BLaER1 treated with 17β-estradiol and CSF1 and Interleukin-3, amounts not matched to agents 10 nM and 100 nM (cell line): ENCODE measurements around the gene TFB2M.

Experiments used
- H3K27ac ChIP-seq, 11 experiments: shearing (Covaris generic); formaldehyde crosslinking; 2 replicates each; pipeline ENCODE4 v1.8.1; 2022
- H3K27me3 ChIP-seq, 11 experiments: shearing (Covaris generic); formaldehyde crosslinking; 2 replicates each; pipeline ENCODE4 v1.8.1; 2022
- H3K36me3 ChIP-seq, 11 experiments: shearing (Covaris generic); formaldehyde crosslinking; 2 replicates each; pipeline ENCODE4 v1.8.1; 2022
- H3K4me1 ChIP-seq, 10 experiments: shearing (Covaris generic); formaldehyde crosslinking; 2 replicates each; pipeline ENCODE4 v1.8.1; 2022
- H3K4me2 ChIP-seq, 11 experiments: shearing (Covaris generic); formaldehyde crosslinking; 2 replicates each; pipeline ENCODE4 v1.8.1; 2022
- H3K4me3 ChIP-seq, 10 experiments: shearing (Covaris generic); formaldehyde crosslinking; 2 replicates each; pipeline ENCODE4 v1.8.1; 2022
- H3K9ac ChIP-seq, 11 experiments: shearing (Covaris generic); formaldehyde crosslinking; 2 replicates each; pipeline ENCODE4 v1.8.1; 2022
- H3K9me3 ChIP-seq, 11 experiments: shearing (Covaris generic); formaldehyde crosslinking; replicated peaks in 1 of 11; 2 replicates each; pipeline ENCODE4 v1.8.1; 2022
- H4K20me1 ChIP-seq, 11 experiments: shearing (Covaris generic); formaldehyde crosslinking; 2 replicates each; pipeline ENCODE4 v1.8.1; 2022
- Cebpa-rat ChIP-seq, 11 experiments: shearing (Covaris generic); IDR thresholded peaks; 2 replicates each; pipeline ENCODE4 v1.8.1; 2022

The TFB2M gene

DNA sequence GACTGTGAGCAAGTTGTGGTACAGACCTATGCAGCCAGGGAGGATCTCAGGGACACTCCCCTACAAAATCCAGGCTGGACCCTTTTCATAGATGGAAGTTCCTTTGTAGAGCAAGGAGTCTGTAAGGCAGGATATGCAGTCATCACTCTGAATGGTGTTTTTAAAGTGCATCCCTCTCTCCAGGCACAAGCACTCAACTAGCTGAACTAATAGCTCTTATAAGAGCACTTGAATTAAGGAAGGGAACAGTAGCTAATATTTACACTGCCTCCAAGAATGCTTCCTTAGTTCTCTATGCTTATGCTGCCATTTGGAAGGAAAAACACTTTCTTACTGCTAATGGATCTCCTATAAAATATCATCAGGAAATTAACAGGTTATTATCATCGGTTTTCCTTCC lies 31.9 kb downstream of the TFB2M start:
- H3K9me3 ChIP-seq, result peaks cover 25 to 41% (median 34%) of the 10 kb centered on the region in 11 experiments
- no peaks in the 10 kb centered on the region for H4K20me1 ChIP-seq
- TF ChIP-seq Cebpa-rat (IDR thresholded peaks at IDR 0.05), result no peak
- H3K9ac ChIP-seq, result no peak overlapping the region
- H3K27me3 ChIP-seq, result no peaks in the 10 kb centered on the region
- H3K4me3 ChIP-seq, result no peak overlapping the region
- H3K4me1 ChIP-seq, result 0 out of 20 replicates have a peak, but pooled peaks cover 0 to 3% (median 0%) of the 10 kb centered on the region in 10 experiments
- no peak overlapping the region for H3K4me2 ChIP-seq
- no peak overlapping the region for H3K27ac ChIP-seq
- peaks cover 0 to 29% (median 9%) of the 10 kb centered on the region in 11 experiments; a peak in 12 of 22 replicates for H3K36me3 ChIP-seq

DNA sequence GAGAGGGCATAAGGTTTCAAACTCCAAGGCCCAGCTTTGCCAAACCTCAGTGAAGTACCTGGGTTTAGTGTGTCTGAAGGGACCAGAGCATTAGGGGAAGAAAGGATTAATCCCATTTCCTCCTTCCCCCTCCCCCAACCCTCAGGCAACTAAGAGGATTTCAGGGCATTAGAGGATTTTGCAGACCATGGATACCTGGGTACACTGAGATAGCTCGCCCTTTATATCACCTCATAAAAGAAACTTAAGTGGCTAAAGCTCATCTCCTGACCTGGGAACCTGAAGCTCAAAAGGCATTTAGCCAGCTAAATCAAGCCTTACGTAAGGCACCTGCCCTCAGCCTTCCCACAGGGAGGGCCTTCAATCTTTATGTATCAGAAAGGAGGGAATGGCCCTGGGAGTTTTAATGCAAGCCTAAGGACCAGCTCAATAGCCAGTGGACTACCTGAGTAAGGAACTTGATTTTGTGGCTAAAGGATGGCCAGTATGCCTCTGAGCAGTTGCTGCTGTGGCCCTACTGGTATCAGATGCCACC lies 32.6 kb downstream of the TFB2M start:
- no peaks in the 10 kb centered on the region for H4K20me1 ChIP-seq
- no peaks in the 10 kb centered on the region for H3K27me3 ChIP-seq
- H3K9me3 ChIP-seq, result peaks cover 29 to 47% (median 40%) of the 10 kb centered on the region in 11 experiments
- 0 out of 20 replicates have a peak, but pooled peaks cover 0 to 3% (median 0%) of the 10 kb centered on the region in 10 experiments for H3K4me1 ChIP-seq
- no peak for TF ChIP-seq Cebpa-rat (IDR thresholded peaks at IDR 0.05)
- no peak overlapping the region for H3K9ac ChIP-seq
- H3K4me3 ChIP-seq, result no peak overlapping the region
- no peak overlapping the region for H3K4me2 ChIP-seq
- peaks cover 0 to 22% (median 4%) of the 10 kb centered on the region in 11 experiments; a peak in 8 of 22 replicates for H3K36me3 ChIP-seq
- no peak overlapping the region for H3K27ac ChIP-seq

DNA sequence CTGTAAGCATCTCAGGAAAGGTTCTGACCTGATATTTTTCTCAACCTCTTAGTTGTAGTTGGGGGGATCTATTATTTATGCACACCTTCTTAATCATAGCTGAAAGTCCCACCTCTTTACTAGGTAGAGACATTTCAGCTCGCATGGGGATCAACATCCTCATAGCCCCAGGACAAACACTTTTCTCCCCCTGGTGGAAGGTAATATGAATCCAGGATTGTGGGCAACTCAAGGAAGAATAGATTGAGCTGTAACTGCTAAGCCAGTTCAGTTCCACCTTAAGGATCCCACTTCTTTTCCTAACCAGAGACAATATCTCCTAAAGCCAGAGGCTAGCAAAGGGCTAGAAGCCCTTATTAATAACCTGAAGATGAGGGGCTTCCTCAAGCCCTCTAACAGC lies 33.5 kb downstream of the TFB2M start:
- Histone ChIP-seq H3K4me1 (peaks cover 4 to 8% (median 5%) of the 10 kb centered on the region in 10 experiments), H3K27me3 (no peaks in the 10 kb centered on the region), H3K9ac (no peak overlapping the region), H3K9me3 (peaks cover 29 to 56% (median 48%) of the 10 kb centered on the region in 11 experiments), H3K36me3 (peaks cover 0 to 13% (median 0%) of the 10 kb centered on the region in 11 experiments; a peak in 4 of 22 replicates), H3K4me3 (no peak overlapping the region), H3K4me2 (no peak overlapping the region), H3K27ac (no peak overlapping the region), H4K20me1 (no peaks in the 10 kb centered on the region)
- no peak for TF ChIP-seq Cebpa-rat (IDR thresholded peaks at IDR 0.05)

DNA sequence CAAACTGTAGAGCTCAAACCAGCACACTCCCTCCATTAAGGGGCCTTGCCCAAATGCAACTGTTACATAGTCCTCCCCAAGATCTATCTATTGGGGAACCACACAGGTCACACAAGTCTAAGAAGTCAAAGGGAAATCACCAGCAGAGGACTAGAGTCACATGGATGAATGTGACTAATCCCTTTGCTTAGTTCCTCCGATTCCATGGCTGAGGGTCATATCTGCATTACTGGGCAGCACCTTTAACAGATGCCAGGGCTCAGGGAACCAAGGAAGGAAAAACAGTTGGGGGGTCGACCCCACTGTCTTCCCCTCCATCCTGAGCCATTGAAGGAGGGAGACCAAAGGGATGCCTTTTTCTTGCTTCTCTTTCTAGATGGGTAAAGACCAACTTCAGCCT lies 35.6 kb downstream of the TFB2M start:
- Histone ChIP-seq H3K36me3 (peaks cover 0 to 13% (median 0%) of the 10 kb centered on the region in 11 experiments; a peak in 4 of 22 replicates), H4K20me1 (no peaks in the 10 kb centered on the region), H3K27ac (no peak overlapping the region), H3K27me3 (no peaks in the 10 kb centered on the region), H3K9ac (no peak overlapping the region), H3K9me3 (peaks cover 37 to 69% (median 61%) of the 10 kb centered on the region in 11 experiments), H3K4me3 (peak overlapping the region in 1 of 10 experiments; percentile 19; a peak in 1 of 20 replicates), H3K4me2 (no peak overlapping the region), H3K4me1 (peaks cover 9 to 16% (median 12%) of the 10 kb centered on the region in 10 experiments)
- TF ChIP-seq Cebpa-rat (IDR thresholded peaks at IDR 0.05), result no peak

DNA sequence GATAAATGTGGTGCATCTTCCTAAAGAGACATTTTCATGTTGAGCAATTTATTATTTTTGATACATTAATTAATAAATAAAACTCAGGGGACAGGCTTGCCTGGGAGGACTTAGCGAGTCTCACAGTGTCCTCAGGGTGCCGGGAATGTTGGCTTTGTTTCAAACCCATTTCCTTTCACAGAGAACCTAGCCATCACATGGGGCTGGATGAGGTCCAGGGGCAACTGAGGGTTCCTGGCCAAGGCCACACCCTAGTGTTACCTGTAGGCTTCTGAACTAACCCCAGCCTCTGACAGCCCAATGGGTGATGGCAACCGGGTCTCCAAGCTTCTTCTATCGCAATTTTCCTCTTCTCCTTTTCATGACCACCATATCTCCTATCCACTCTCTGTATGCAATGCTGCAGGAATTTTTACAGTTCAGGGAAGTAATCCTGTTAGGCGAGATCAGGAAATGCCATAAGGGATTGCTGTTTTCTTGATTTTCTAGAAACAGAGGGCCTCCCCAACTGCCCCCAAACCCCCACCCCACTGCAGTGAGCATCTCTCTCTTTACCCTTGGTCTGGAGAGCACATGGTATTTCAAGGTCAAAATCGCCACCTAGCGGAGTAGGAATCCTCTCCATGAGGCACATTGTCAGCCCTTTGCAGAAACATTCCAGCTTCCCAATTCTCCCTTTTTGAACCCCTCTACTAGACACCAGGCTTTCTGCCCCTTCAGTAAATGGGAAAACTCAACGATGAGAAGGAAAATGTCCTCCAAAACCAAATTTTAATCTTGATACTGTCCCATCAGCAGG lies 36.9 kb downstream of the TFB2M start:
- peak overlapping the region in 1 of 11 experiments; percentile 18; a peak in 1 of 22 replicates for H3K4me2 ChIP-seq
- TF ChIP-seq Cebpa-rat (IDR thresholded peaks at IDR 0.05), result no peak
- no peaks in the 10 kb centered on the region for H4K20me1 ChIP-seq
- peaks cover 0 to 13% (median 0%) of the 10 kb centered on the region in 11 experiments; a peak in 4 of 22 replicates for H3K36me3 ChIP-seq
- H3K27ac ChIP-seq, result no peak overlapping the region
- H3K27me3 ChIP-seq, result no peaks in the 10 kb centered on the region
- peaks cover 41 to 79% (median 65%) of the 10 kb centered on the region in 11 experiments for H3K9me3 ChIP-seq
- H3K4me3 ChIP-seq, result no peak overlapping the region
- H3K9ac ChIP-seq, result no peak overlapping the region
- H3K4me1 ChIP-seq, result peaks cover 9 to 16% (median 12%) of the 10 kb centered on the region in 10 experiments

DNA sequence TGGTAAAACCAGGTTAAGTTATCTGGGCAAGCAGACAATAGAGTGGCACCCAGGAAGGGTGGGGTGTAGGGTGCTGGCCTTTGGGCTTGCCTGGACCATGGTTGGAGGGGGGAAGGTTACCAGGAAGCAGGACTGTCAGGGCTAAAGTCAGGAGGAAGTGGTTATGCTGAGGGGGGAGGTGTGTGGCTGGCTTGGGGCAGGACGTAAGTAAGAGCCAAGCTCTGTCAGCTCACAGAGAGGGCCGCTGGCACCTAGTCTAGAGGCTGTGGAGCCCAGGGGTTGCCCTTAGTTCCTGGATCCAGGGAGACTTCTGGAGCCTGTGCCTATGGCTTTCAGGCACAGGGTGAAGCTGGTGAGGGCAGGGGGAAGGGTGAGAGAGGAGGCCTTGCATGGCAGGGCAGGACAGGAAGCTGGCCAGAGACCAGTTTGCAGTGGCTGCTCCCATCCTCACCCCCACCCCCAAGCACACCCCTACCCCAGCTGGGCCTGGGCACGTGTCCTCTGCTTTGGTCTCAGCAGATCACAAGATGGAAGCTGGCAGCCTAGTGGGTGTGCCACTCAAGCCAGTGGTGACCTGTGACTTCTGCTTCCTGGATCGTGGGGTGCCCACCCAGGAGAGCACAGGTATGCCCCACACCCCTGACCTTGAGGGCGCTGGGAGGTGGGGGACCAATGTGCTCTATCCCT lies 38.5 kb downstream of the TFB2M start:
- peak overlapping the region in 1 of 10 experiments; percentile 31; a peak in 1 of 20 replicates for H3K4me3 ChIP-seq
- H3K4me2 ChIP-seq, result peak overlapping the region; percentile 37 to 70 (median 57); a peak in 21 of 22 replicates

DNA sequence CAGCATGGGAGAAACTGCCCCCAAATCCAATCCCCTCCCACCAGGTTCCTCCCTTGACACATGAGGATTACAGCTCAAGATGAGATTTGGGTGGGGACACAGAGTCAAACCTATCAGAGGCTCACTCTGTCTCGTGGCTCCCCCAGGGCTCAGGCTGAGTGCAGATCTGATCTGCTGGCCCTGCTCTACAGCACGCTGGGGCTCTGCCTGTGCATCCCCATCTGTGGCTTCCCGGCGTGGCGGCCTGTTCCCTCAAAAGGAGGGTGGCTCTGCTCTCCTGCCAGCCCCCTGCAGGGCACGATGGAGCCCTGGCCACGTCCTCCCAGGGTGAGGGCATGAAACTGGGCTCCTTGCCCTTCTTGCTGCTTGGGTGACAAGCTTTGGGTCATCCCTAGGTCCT lies 39.1 kb downstream of the TFB2M start:
- Histone ChIP-seq H3K27me3 (no peaks in the 10 kb centered on the region), H3K9ac (peak overlapping the region in 5 of 11 experiments; percentile 18 to 63 (median 54); a peak in 5 of 22 replicates), H3K27ac (peak overlapping the region in 10 of 11 experiments; percentile 42 to 82 (median 63); a peak in 19 of 22 replicates), H3K9me3 (peaks cover 56 to 89% (median 77%) of the 10 kb centered on the region in 11 experiments), H3K36me3 (peaks cover 0 to 13% (median 0%) of the 10 kb centered on the region in 11 experiments; a peak in 4 of 22 replicates), H3K4me3 (peak overlapping the region in 1 of 10 experiments; percentile 31; a peak in 1 of 20 replicates), H3K4me1 (peaks cover 9 to 16% (median 12%) of the 10 kb centered on the region in 10 experiments), H3K4me2 (peak overlapping the region in 9 of 11 experiments; percentile 47 to 70 (median 57); a peak in 15 of 22 replicates), H4K20me1 (no peaks in the 10 kb centered on the region)
- no peak for TF ChIP-seq Cebpa-rat (IDR thresholded peaks at IDR 0.05)

More for the DNA sequence above, 38.5 kb downstream of the TFB2M start:
- Histone ChIP-seq H4K20me1 (no peaks in the 10 kb centered on the region), H3K9me3 (peaks cover 50 to 89% (median 75%) of the 10 kb centered on the region in 11 experiments), H3K27ac (peak overlapping the region in 10 of 11 experiments; percentile 42 to 82 (median 63); a peak in 20 of 22 replicates), H3K9ac (peak overlapping the region in 7 of 11 experiments; percentile 18 to 63 (median 50); a peak in 10 of 22 replicates), H3K27me3 (no peaks in the 10 kb centered on the region), H3K4me1 (peaks cover 9 to 16% (median 12%) of the 10 kb centered on the region in 10 experiments), H3K36me3 (peaks cover 0 to 13% (median 0%) of the 10 kb centered on the region in 11 experiments; a peak in 4 of 22 replicates)
- TF ChIP-seq Cebpa-rat (IDR thresholded peaks at IDR 0.05), result no peak

DNA sequence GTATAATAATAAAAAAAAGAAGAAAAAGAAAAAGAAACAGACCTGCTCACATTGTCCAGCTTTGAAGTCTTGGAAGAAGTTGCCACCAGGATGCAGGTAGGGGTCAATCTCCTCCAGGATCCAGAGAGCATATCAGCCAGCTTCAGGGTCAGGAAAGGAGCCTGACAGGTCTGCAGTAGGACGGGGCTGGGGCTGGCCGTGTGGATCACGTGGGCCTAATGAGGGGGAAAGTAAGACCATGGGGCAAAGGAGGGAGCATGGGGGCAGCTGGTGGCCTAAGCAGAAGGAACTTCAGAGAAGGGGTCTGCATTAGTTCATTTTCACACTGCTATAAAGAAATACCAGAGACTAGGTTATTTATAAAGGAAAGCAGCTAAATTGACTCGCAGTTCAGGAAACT lies 39.7 kb downstream of the TFB2M start:
- peak overlapping the region in 1 of 11 experiments; percentile 82; a peak in 2 of 22 replicates for H3K27ac ChIP-seq
- H3K4me2 ChIP-seq, result no peak overlapping the region
- H3K4me1 ChIP-seq, result peaks cover 9 to 16% (median 12%) of the 10 kb centered on the region in 10 experiments
- H3K9ac ChIP-seq, result no peak overlapping the region
- H4K20me1 ChIP-seq, result no peaks in the 10 kb centered on the region
- TF ChIP-seq Cebpa-rat (IDR thresholded peaks at IDR 0.05), result no peak
- peaks cover 0 to 10% (median 0%) of the 10 kb centered on the region in 11 experiments; a peak in 4 of 22 replicates for H3K36me3 ChIP-seq
- no peaks in the 10 kb centered on the region for H3K27me3 ChIP-seq
- no peak overlapping the region; a peak in 1 of 20 replicates for H3K4me3 ChIP-seq
- H3K9me3 ChIP-seq, result peaks cover 57 to 88% (median 77%) of the 10 kb centered on the region in 11 experiments
